NCI-H2227 (cell line): Measurements from ENCODE around the gene BBS7.

ENCODE experiments used
- DNase-seq: peaks from one replicate; lab custom pipeline; 2025; ENCODE audit not compliant: unreplicated experiment; lab: John Stamatoyannopoulos, UW

BBS7 gene

GRCh38 chr4:121829511-121829910, 40.8 kb downstream of the BBS7 start:
- DNase-seq, result no peak

DNA sequence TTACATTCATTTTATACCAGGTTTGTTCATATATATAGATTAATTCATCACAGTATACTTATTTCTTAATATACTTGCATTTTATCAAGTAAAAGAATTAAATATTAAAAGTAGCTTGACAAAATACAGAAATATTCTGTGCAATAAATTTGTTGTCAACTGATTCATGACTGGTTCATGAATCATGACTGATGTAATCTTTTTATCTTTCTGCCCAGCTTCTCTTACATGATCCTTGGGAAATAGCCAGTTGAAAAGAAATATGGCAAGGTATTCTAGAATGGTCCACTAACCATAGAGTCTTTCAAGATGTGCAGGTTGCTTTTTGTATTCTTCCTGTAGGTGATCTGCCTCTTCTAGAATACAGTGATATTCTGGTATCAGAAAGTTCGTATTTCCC, 42.4 kb downstream of the BBS7 start:
- no peak for DNase-seq

- DNase-seq, result no peak
These were observed 45.3 kb downstream of the BBS7 start for GRCh38 chr4:121824950-121825349.

- DNase-seq, result no peak
These were observed 46.1 kb downstream of the BBS7 start for GRCh38 chr4:121824171-121824527.

DNA sequence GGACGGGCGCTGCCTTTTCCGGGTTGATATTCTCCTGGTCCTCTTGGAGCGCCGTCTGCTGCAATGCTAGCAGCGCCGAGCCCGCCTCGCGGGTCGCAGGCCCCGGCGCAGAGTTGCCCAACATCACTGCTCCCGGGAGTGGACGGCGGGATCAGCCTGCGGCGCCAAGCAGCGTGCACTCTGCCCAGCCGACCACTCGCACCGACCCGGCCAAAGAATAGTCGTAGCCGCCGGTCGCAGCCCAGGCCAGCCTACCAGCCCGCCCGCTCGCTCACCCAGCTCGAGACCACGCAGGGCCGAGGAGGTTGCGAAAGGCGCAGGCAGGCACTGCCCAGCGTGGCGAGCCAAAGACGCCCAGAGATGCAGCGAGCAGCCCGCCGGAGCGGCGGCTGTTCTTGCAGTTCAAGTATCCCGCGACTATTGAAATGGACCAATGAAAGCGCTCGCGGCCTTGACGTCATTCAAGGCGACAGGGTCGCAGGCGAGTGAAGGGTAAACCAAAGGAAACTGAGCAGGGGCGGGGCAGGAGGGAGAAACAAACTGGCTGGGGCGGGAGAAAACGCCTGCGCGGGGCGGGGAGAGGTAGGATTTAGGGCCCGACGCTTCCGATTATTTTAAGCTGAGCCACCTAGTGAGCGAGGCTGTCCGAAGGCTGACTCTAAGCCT, 46.6 kb downstream of the BBS7 start, which contains the start of gene CCNA2:
TSS of gene CCNA2 (minus strand) at position 379 of the 666 bp plus-strand sequence. CDS start at position 124, 255 bp downstream.
- peak; percentile 94 for DNase-seq

GRCh38 chr4:121822796-121823504, 47.3 kb downstream of the BBS7 start:
- DNase-seq, result peak; percentile 23

GRCh38 chr4:121822047-121822446, 48.2 kb downstream of the BBS7 start:
- no peak for DNase-seq

GRCh38 chr4:121819216-121819965, 50.9 kb downstream of the BBS7 start:
- DNase-seq, result no peak

DNA sequence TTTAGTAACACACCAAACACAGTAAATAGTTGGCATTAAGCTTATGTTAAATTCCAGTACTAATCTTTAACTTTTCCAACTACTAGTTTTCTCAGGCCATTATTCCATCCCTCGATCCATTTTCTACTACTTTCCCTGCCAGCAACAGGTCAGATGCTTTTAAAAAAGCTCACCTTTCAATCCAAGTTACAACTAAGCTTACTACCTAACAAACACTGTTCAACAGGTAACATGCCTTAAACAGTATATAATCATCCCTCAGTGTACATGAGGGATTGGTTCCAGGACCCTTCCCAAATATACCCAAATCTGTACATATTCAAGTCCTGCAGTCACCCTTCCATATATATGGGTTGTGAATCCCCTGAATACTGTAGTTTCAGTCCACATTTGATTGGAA, 52.1 kb downstream of the BBS7 start:
- no peak for DNase-seq

- no peak for DNase-seq
These were observed 52.6 kb downstream of the BBS7 start for GRCh38 chr4:121817701-121818100.

DNA sequence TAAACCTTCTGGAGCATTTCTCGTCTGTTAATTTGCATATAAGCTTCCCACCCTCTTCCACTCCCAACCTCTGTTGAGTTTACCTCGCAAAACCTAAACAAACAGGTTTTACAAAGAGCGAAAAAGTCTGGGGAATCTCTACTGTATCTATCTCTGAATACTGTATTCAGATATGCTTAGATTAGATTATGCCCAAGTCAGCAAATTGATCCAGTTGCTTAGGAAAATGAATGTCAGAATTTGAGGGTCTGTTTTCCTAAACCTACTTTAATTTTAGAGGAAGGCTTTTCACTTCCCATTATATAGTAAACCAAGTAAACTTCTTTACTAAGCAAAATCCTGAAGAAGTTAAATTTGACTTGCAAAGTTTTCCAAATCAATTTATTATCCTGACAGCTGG, 53.3 kb downstream of the BBS7 start:
- no peak for DNase-seq

DNA sequence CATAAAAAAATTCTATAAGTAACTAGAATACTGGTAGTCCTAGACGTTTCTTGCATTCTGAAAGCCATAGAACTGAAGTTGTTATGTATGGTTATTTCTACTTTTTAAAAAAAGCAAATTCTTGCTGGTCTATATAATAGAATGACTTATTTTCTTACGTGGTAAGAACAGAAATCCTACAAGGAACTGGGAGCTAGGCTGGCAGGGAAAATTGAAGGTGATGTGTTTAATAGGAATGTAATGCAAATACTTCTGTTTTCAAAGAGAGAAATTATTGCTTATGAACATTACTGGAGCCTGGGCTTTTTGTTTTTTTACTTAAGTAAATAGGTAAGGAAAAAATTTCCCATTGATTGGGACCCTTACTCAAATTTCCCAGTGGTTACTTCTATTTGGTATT, 55.5 kb downstream of the BBS7 start:
- DNase-seq, result no peak

- DNase-seq, result no peak
These were observed 59.2 kb downstream of the BBS7 start for GRCh38 chr4:121811122-121811521.

GRCh38 chr4:121806411-121806810, 63.9 kb downstream of the BBS7 start:
- no peak for DNase-seq

DNA sequence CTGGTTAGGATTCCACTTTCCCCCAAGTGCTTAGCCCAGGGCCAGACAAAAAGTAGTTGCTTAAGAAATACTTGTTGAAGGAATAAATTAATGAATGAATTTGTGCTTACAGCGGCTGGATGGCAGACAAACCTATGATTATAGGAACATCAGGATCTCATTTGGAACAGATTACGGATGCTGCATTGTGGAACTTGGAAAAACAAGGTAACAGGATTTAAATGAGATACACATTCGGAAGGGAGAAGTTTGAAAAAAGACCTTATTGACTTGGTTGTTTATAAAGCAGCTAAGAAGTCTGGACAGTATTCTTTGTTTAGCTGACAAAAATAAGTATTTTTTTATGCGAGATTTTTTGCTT, 68.6 kb downstream of the BBS7 start:
- DNase-seq, result no peak

- peak; percentile 96 for DNase-seq
These were observed 69.1 kb downstream of the BBS7 start, which contains the start of gene EXOSC9 for GRCh38 chr4:121800961-121801714. Gene EXOSC9, plus strand, starts transcription at chr4:121801323. Its CDS starts 102 bp downstream, at chr4:121801425.

DNA sequence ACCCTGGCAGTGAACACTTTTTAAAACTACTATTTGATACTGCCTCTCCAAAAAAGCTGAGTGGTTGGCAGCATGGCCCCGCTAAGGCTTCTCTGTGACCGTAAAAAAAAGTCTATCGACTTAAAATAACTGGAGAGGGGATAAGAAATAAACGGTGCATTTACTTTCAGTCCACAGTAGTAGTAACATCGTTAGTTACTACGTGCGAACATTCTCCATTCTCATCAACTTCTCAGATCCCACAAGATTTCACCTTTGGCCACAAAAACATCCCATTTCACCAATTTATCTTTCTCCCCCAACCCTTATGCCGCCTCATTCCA, 69.7 kb downstream of the BBS7 start:
- peak; percentile 29 for DNase-seq

GRCh38 chr4:121799867-121800501, 70.3 kb downstream of the BBS7 start:
- no peak for DNase-seq

GRCh38 chr4:121799208-121799823, 71.0 kb downstream of the BBS7 start:
- no peak for DNase-seq

- DNase-seq, result no peak
These were observed 74.0 kb downstream of the BBS7 start for GRCh38 chr4:121796283-121796682.
